C1 segment of cervical spinal cord (tissue), 14 donors: ENCODE results near the gene COL13A1.

Source experiments
- DNase-seq, 14 donors: peaks; one replicate each; lab custom pipeline; 2025; lab: John Stamatoyannopoulos, UW

Gene COL13A1

DNA sequence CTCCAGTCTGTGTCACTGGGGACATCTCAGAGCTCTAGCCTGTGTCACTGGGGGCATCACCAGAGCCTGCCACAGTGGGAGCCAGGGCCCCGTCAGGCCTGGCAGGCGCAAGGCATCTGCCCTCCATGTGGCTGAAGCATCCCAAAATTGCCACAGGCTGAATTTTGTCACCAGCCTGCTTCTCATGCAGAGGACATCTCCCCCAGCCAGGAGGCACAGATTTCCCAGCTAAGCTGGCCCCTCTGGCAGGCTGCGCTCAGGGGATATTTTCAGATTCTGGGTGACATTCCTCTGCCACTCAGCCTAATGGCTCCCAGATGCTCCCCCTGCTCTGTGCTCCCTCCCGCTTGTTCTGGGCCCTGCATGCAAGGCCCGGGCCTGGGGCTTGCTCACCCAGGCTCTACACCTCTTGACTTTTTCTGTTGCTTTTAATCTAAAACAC, 64.6 kb downstream of the COL13A1 start:
- peak in 2 of 14 donors; percentile 7 to 79 for DNase-seq

GRCh38 chr10:69866688-69867461, 65.2 kb downstream of the COL13A1 start:
- DNase-seq = peak in 3 of 14 donors; percentile 8 to 58 (median 20)

- peak in 1 of 14 donors; percentile 19 for DNase-seq
These were observed 66.2 kb downstream of the COL13A1 start for GRCh38 chr10:69867699-69868558.

DNA sequence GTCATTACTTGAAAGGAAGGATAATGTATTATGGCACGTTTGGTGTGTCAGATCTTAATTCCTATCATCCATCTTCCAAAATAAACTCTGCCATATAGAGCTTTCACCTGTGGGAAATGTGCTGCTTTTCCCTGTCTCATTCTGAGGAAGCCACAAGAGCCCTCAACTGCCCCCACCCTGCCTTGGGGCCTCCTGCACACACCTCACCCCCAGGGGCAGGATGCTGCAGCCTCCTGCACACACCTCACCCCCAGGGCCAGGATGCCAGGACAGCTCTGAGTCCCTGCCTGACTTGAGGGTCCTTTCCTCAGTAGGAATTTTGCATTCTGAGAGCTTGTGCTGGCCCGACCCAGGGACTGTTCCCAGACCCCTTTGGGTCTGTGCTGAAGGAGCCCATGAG, 67.1 kb downstream of the COL13A1 start:
- no peak for DNase-seq

DNA sequence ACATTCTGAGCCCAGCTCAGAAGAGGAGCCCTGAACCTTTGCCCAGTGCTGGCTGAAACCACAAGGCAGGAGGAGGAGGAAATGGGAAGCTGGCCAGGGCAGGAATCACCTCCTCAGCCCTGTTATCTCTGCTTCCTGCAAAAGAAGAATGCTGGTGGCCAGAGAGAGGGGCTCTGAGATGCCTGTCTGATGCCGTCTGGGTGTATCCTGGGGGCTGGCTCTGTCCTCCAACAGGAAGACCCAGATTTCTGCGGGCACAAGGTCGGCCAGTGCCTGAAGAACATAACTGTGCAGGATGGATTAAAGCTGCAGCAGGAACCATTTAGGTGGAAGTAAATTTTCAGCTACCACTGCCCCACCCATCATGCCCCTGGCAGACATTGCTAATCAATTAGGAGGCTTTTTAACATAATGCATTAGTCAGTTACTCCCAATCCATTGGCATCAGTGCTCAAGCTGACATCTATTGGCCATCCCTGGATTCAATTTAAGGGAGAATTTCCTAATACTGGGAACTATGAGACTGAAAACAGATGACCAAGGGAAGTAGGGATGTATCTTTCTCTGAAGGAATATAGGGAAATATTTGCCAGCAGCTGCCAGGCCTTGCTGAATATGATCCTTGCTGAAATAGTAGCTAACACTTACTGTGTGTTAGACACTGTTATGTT, 67.7 kb downstream of the COL13A1 start:
- DNase-seq = peak in 1 of 14 donors; percentile 80

GRCh38 chr10:69870591-69870990, 68.9 kb downstream of the COL13A1 start:
- DNase-seq = no peak

- DNase-seq = no peak
These were observed 69.4 kb downstream of the COL13A1 start for GRCh38 chr10:69871074-69871473.

DNA sequence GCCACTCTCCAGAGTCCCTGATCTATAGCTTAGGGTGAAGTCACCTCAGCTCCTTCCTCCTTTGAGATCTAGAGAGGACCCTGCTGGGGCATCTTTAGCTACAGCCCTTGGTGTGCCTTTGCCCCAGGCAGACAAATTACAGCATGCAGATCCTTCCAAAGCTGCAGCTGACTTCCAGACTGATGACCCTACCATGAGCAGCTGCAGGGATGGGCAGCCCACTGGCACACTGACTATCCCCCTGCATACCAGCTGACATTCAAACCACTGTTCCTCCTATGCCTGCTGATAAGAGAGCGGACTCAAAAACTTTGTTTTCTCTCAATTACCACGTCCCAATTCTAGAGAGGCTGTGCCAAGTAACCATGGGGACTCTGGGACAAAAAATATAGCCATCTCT, 70.6 kb downstream of the COL13A1 start:
- no peak for DNase-seq

DNA sequence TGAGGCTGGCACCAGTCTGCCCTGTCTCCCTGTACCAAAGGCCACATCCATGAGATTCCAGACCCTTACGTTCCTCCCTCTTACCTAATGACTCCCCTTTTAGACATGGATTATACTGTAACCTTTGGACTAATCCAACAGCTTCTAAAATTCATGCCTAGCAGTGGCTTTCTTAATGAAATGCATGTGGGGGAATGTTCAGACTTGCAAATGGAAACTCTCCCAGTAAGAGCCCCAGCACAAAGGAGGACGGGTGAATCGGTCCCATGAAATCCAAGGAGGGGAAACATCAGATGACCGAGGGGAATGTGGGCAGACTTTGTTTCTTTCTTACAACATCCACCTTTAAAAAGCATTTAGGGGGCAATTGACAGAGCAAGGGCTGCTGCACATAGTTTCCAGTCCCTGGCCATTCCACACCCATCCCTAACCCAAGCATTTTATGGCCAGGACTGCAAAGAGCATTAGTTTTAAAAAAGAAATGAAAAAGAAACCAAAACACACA, 71.5 kb downstream of the COL13A1 start:
- no peak for DNase-seq

DNA sequence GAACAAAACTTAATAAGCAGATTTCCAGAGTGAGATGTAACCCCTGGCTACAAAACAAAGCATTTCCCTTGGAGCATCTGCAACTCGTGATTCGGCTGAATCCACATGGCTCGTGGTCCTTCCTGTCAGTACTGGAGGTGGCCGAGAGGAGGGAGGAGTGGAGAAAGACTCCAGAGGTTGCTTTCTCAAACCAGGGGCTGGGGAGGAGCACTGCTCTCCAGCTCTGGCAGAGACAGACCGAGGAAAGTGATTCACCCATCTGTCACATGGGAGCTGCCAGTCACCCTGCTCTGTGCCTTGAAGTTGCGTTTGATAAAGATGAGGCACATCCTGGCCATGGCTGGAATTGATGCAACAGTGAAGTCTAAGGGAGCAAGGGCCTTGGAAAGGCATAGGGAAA, 72.7 kb downstream of the COL13A1 start:
- no peak for DNase-seq

DNA sequence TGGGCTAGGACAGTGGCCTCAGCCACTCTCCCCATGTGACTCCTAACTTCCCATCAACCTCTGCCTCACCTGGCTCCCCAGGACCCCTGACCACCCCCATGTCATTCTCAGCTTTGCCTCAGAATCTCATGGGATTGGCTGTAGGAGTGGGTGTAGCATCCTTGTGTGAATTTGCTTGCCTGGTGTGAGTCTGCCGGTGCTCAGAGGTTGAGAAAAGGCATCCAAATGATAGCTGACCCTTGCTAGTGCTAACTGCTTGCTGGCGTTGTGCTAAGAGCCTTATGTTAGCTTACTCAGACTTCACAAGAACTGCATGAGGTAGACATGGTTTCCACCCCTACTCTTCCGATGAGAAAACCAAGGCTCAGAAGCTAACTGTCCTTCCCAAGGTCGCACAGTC, 74.2 kb downstream of the COL13A1 start:
- DNase-seq = no peak

GRCh38 chr10:69876286-69876685, 74.6 kb downstream of the COL13A1 start:
- no peak for DNase-seq

GRCh38 chr10:69876931-69877330, 75.2 kb downstream of the COL13A1 start:
- DNase-seq = peak in 1 of 14 donors; percentile 17

GRCh38 chr10:69878038-69878437, 76.3 kb downstream of the COL13A1 start:
- no peak for DNase-seq

- DNase-seq = no peak
These were observed 77.2 kb downstream of the COL13A1 start for GRCh38 chr10:69878951-69879350.

DNA sequence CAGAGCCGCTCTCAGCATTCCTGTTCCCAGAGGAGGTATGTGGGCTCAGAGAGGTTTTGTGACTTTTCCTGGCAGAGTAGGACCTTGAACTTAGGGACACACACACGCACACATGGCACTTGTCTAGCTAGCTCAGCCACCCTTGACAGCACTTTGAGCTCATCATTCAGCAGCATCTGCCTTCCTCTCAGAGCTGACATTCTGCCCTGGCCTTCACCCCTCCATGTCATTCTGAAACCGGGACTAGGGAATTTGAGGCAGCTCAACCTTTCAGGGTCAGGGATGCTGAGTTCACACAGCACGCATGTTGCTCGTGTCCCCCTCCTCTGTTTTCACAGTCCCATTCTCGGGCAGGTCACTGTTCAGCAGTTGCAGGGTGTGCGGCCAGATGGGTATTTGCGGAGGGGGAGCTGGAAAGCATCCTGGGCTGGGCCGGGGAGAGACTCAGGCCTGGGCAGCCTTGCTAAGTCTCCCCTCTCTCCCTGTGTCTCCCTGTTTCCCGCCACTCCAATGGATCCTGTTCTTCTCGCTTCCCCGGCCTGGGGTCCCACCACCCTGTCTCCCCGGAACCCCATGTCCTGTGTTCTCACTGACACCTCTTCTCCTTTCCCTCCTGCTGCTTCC, 78.0 kb downstream of the COL13A1 start:
- DNase-seq = no peak

DNA sequence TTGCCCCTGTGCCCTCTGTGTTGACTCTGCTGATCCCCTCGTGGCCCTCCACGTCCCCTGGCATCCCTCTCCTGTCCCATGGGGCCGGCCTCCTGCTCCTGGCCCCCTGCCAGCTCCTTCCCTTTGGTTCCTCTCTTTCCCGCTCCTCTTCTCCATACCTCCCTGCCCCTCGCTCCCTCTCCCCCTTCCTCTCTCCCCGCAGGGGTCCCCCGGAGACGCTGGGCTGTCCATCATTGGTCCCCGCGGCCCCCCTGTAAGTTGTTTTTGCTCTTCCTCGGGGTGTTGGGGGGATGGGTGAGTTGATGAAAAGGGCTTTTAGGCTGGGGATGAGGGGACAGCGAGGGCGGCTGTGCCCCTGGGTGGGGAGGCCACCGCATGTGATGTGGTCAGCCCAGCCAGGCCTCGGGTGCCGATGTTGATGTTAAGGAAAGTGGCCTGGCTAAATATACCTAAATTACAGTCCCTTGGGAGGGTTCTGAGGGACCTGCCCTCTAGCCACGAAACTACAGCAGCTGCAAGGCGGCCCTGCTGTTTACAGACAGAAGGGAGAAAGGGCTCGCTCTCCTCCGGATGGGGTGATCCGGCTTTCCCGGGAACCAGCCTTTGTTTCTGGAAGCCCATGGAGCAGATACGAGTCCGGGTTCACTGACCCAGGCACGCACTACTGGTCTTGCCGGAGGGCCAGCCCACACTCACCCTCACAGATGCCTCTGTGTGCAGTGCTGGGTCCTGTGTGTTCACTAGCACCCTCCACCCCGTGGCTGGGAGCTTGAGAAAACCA, 78.8 kb downstream of the COL13A1 start:
- no peak for DNase-seq

- no peak for DNase-seq
These were observed 79.5 kb downstream of the COL13A1 start for GRCh38 chr10:69881202-69881601.

GRCh38 chr10:69883310-69884023, 81.8 kb downstream of the COL13A1 start:
- peak in 1 of 14 donors; percentile 28 for DNase-seq

GRCh38 chr10:69884024-69884367, 82.3 kb downstream of the COL13A1 start:
- no peak for DNase-seq
